Activated CD8-positive, alpha-beta T cell treated with anti-CD3 and anti-CD28 coated beads, Interleukin-2, amount 10 ng/mL, durations not matched to agents 7 days and 5 days (primary cell): ENCODE measurements around the gene RASA2. TPM values are rescaled to one million over a fixed set of nuclear protein-coding genes. Genes with fewer than 3 reads are reported as not detected.

Source experiments
- ATAC-seq: fragments of 150-1000 bp; cut with Tn5 transposase; one replicate; pipeline ENCODE4 v1.10.0; 2021; ENCODE audit warnings: moderate library complexity
- CTCF ChIA-PET: fragments of 350-600 bp; sonication (Branson Sonifier 250); formaldehyde crosslinking; loops from one replicate; lab custom pipeline; 2021; ENCODE audit warnings: antibody characterized with exemption; lab: Charles Lee
- POLR2A ChIA-PET: fragments of 350-600 bp; sonication (Branson Sonifier 250); formaldehyde crosslinking; loops from one replicate; lab custom pipeline; 2021; ENCODE audit warnings: antibody characterized with exemption; lab: Charles Lee
- DNase-seq: peaks from one replicate; pipeline ENCODE4 v3.0.0-alpha.2; 2020
- H3K27ac Mint-ChIP-seq: one replicate; pipeline ENCODE4 v1.8.0; 2021; ENCODE audit warnings: mild to moderate bottlenecking, mixed read lengths
- H3K27me3 Mint-ChIP-seq: one replicate; pipeline ENCODE4 v1.8.0; 2021; ENCODE audit warnings: low read depth, mixed read lengths
- H3K36me3 Mint-ChIP-seq: one replicate; pipeline ENCODE4 v1.8.0; 2021; ENCODE audit warnings: low read depth, mixed read lengths
- H3K4me1 Mint-ChIP-seq: one replicate; pipeline ENCODE4 v1.8.0; 2021; ENCODE audit warnings: low read depth, mixed read lengths
- H3K4me3 Mint-ChIP-seq: one replicate; pipeline ENCODE4 v1.8.0; 2021; ENCODE audit warnings: mild to moderate bottlenecking, mixed read lengths
- H3K9me3 Mint-ChIP-seq: one replicate; pipeline ENCODE4 v1.8.0; 2022; ENCODE audit warnings: mixed read lengths; ENCODE audit not compliant: insufficient read depth
- total RNA-seq, 2 experiments: library from RNA; stranded (reverse); gene quantifications; one replicate each; pipeline ENCODE4 v1.2.3, GENCODE V29; 2021

RASA2 gene
- total RNA-seq, 2 experiments from 2014 or later = 56.8 to 60.2 TPM

- H3K27ac Mint-ChIP-seq = peak overlapping the region; percentile 76
- H3K36me3 Mint-ChIP-seq = peaks cover 63% of the 10 kb centered on the region
- ChIA-PET CTCF (interaction anchor here (1.0 to 5.6 kb wide), 4 partner anchors 10 to 98 kb away, joined by 4 to 30 read pairs (median 17); no protein-coding TSS in a partner anchor), POLR2A (interaction anchor here (3.4 kb wide), 1 partner anchor 64 kb away, joined by 49 read pairs; the partner anchor contains the start of gene RASA2)
- DNase-seq (no peak), ATAC-seq (no peak)
- H3K27me3 Mint-ChIP-seq = no peaks in the 10 kb centered on the region
- H3K4me3 Mint-ChIP-seq = peak overlapping the region; percentile 39
- peaks cover 22% of the 10 kb centered on the region for H3K9me3 Mint-ChIP-seq
- H3K4me1 Mint-ChIP-seq = peaks cover 61% of the 10 kb centered on the region
Measured at GRCh38 chr3:141550926-141551665, 64.3 kb downstream of the RASA2 start.

- ChIA-PET POLR2A (interaction anchor here (0.6 to 3.4 kb wide), 6 partner anchors 54 to 286 kb away, joined by 3 to 49 read pairs (median 5); partner anchors contain the start of gene RASA2), CTCF (interaction anchor here (0.8 to 5.6 kb wide), 15 partner anchors 8 to 192 kb away, joined by 3 to 30 read pairs (median 4); no protein-coding TSS in a partner anchor)
- ATAC-seq (peak; percentile 56), DNase-seq (no peak)
- H3K36me3 Mint-ChIP-seq = peaks cover 50% of the 10 kb centered on the region
- peaks cover 11% of the 10 kb centered on the region for H3K9me3 Mint-ChIP-seq
- H3K4me1 Mint-ChIP-seq = peaks cover 54% of the 10 kb centered on the region
- no peaks in the 10 kb centered on the region for H3K27me3 Mint-ChIP-seq
- H3K4me3 Mint-ChIP-seq = peak overlapping the region; percentile 55
- peak overlapping the region; percentile 89 for H3K27ac Mint-ChIP-seq
Measured at GRCh38 chr3:141552440-141552991, 65.7 kb downstream of the RASA2 start.

GRCh38 chr3:141553055-141553454 lies 66.2 kb downstream of the RASA2 start:
- peak; percentile 60 for DNase-seq
- peaks cover 6% of the 10 kb centered on the region for H3K9me3 Mint-ChIP-seq
- H3K36me3 Mint-ChIP-seq = peaks cover 45% of the 10 kb centered on the region
- peak; percentile 86 for ATAC-seq
- H3K27me3 Mint-ChIP-seq = no peaks in the 10 kb centered on the region
- CTCF ChIA-PET = interaction anchor here (0.8 to 5.6 kb wide), 15 partner anchors 8 to 193 kb away, joined by 3 to 30 read pairs (median 4); no protein-coding TSS in a partner anchor
- POLR2A ChIA-PET = interaction anchor here (0.8 to 3.4 kb wide), 6 partner anchors 9 to 286 kb away, joined by 3 to 49 read pairs (median 5); partner anchors contain the start of gene RASA2
- H3K4me3 Mint-ChIP-seq = peak overlapping the region; percentile 55
- H3K4me1 Mint-ChIP-seq = peaks cover 49% of the 10 kb centered on the region
- peak overlapping the region; percentile 89 for H3K27ac Mint-ChIP-seq

- Mint-ChIP-seq H3K27ac (no peak overlapping the region), H3K4me1 (peaks cover 39% of the 10 kb centered on the region), H3K27me3 (no peaks in the 10 kb centered on the region), H3K9me3 (no peaks in the 10 kb centered on the region), H3K36me3 (peaks cover 32% of the 10 kb centered on the region), H3K4me3 (no peak overlapping the region)
- ATAC-seq (no peak), DNase-seq (no peak)
- POLR2A ChIA-PET = interaction anchor here (0.5 to 1.5 kb wide), 4 partner anchors 57 to 95 kb away, joined by 3 to 6 read pairs (median 4); no protein-coding TSS in a partner anchor
- CTCF ChIA-PET = interaction anchor here (1.3 to 5.6 kb wide), 4 partner anchors 83 to 195 kb away, joined by 3 to 30 read pairs (median 12); no protein-coding TSS in a partner anchor
Measured at GRCh38 chr3:141556034-141556433, 69.2 kb downstream of the RASA2 start.

GRCh38 chr3:141557961-141558706 lies 71.3 kb downstream of the RASA2 start:
- Mint-ChIP-seq H3K27ac (no peak overlapping the region), H3K36me3 (peaks cover 36% of the 10 kb centered on the region), H3K27me3 (no peaks in the 10 kb centered on the region), H3K4me3 (no peak overlapping the region), H3K4me1 (peaks cover 23% of the 10 kb centered on the region), H3K9me3 (no peaks in the 10 kb centered on the region)
- ChIA-PET POLR2A (interaction anchor here (1.0 to 1.6 kb wide), 4 partner anchors 17 to 246 kb away, joined by 3 to 4 read pairs (median 3); no protein-coding TSS in a partner anchor), CTCF (interaction anchor here (0.8 to 7.1 kb wide), 9 partner anchors 18 to 251 kb away, joined by 3 to 147 read pairs (median 5); no protein-coding TSS in a partner anchor)
- ATAC-seq (no peak), DNase-seq (no peak)

- ATAC-seq (peak; percentile 60), DNase-seq (peak; percentile 69)
- POLR2A ChIA-PET = no interaction called here
- no peak overlapping the region for H3K4me3 Mint-ChIP-seq
- H3K27ac Mint-ChIP-seq = no peak overlapping the region
- H3K36me3 Mint-ChIP-seq = peaks cover 48% of the 10 kb centered on the region
- no peaks in the 10 kb centered on the region for H3K9me3 Mint-ChIP-seq
- H3K4me1 Mint-ChIP-seq = peaks cover 22% of the 10 kb centered on the region
- no peaks in the 10 kb centered on the region for H3K27me3 Mint-ChIP-seq
- CTCF ChIA-PET = interaction anchor here (0.8 to 7.1 kb wide), 28 partner anchors 9 to 332 kb away, joined by 3 to 147 read pairs (median 8); partner anchors contain the start of gene RASA2
Measured at GRCh38 chr3:141561426-141562034, 74.7 kb downstream of the RASA2 start.

GRCh38 chr3:141564241-141564640 lies 77.4 kb downstream of the RASA2 start:
- no peak overlapping the region for H3K4me3 Mint-ChIP-seq
- ChIA-PET POLR2A (interaction anchor here (1.2 to 1.3 kb wide), 2 partner anchors 77 to 253 kb away, joined by 3 read pairs; partner anchors contain the start of gene RASA2), CTCF (interaction anchor here (7.1 kb wide), 1 partner anchor 103 kb away, joined by 147 read pairs; no protein-coding TSS in a partner anchor)
- H3K9me3 Mint-ChIP-seq = no peaks in the 10 kb centered on the region
- DNase-seq (no peak), ATAC-seq (no peak)
- peaks cover 20% of the 10 kb centered on the region for H3K4me1 Mint-ChIP-seq
- peaks cover 49% of the 10 kb centered on the region for H3K36me3 Mint-ChIP-seq
- H3K27ac Mint-ChIP-seq = no peak overlapping the region
- H3K27me3 Mint-ChIP-seq = no peaks in the 10 kb centered on the region

- ChIA-PET CTCF (interaction anchor here (0.9 to 2.1 kb wide), 4 partner anchors 9 to 343 kb away, joined by 3 to 12 read pairs (median 6); no protein-coding TSS in a partner anchor), POLR2A (no interaction called here)
- no peaks in the 10 kb centered on the region for H3K27me3 Mint-ChIP-seq
- peaks cover 6% of the 10 kb centered on the region for H3K4me1 Mint-ChIP-seq
- DNase-seq (no peak), ATAC-seq (no peak)
- no peaks in the 10 kb centered on the region for H3K9me3 Mint-ChIP-seq
- peaks cover 39% of the 10 kb centered on the region for H3K36me3 Mint-ChIP-seq
- no peak overlapping the region for H3K4me3 Mint-ChIP-seq
- H3K27ac Mint-ChIP-seq = no peak overlapping the region
Measured at GRCh38 chr3:141570068-141570467, 83.2 kb downstream of the RASA2 start.

GRCh38 chr3:141575879-141576743 lies 89.3 kb downstream of the RASA2 start:
- ATAC-seq (peak; percentile 79), DNase-seq (no peak)
- Mint-ChIP-seq H3K27ac (peak overlapping the region; percentile 74), H3K4me1 (peaks cover 10% of the 10 kb centered on the region), H3K36me3 (peaks cover 54% of the 10 kb centered on the region), H3K27me3 (no peaks in the 10 kb centered on the region), H3K4me3 (peak overlapping the region; percentile 53), H3K9me3 (no peaks in the 10 kb centered on the region)
- ChIA-PET CTCF (interaction anchor here (0.7 to 2.9 kb wide), 17 partner anchors 10 to 337 kb away, joined by 3 to 10 read pairs (median 4); partner anchors contain the start of gene RNF7), POLR2A (interaction anchor here (1.2 kb wide), 1 partner anchor 89 kb away, joined by 3 read pairs; the partner anchor contains the start of gene RASA2)

- no peak for ATAC-seq
- H3K36me3 Mint-ChIP-seq = peaks cover 54% of the 10 kb centered on the region
- H3K9me3 Mint-ChIP-seq = no peaks in the 10 kb centered on the region
- H3K27me3 Mint-ChIP-seq = no peaks in the 10 kb centered on the region
- POLR2A ChIA-PET = interaction anchor here (1.2 kb wide), 1 partner anchor 90 kb away, joined by 3 read pairs; the partner anchor contains the start of gene RASA2
- DNase-seq = no peak
- CTCF ChIA-PET = interaction anchor here (0.7 to 2.9 kb wide), 17 partner anchors 10 to 336 kb away, joined by 3 to 10 read pairs (median 4); partner anchors contain the start of gene RNF7
- no peak overlapping the region for H3K4me3 Mint-ChIP-seq
- H3K4me1 Mint-ChIP-seq = peaks cover 10% of the 10 kb centered on the region
- no peak overlapping the region for H3K27ac Mint-ChIP-seq
Measured at GRCh38 chr3:141576744-141577052, 89.9 kb downstream of the RASA2 start.
